Memory B cell (primary cell): Measurements from ENCODE around the gene MYMK.

Experiments
- ATAC-seq: fragments of 150-1000 bp; cut with Tn5 transposase; 2 replicates; pipeline ENCODE4 v1.10.0; 2021; ENCODE audit warnings: low read depth, mild to moderate bottlenecking, moderate library complexity
- DNase-seq, 2 donors: peaks; one replicate each; pipeline ENCODE4 v3.0.0; 2022; ENCODE audit warnings: low spot score in 2 of 2
- H3K27ac Mint-ChIP-seq: one replicate; pipeline ENCODE4 v1.8.0; 2022; ENCODE audit warnings: mild to moderate bottlenecking, moderate library complexity, mixed read lengths
- H3K27me3 Mint-ChIP-seq: one replicate; pipeline ENCODE4 v1.8.0; 2022; ENCODE audit warnings: mixed read lengths
- H3K36me3 Mint-ChIP-seq: one replicate; pipeline ENCODE4 v1.8.0; 2022; ENCODE audit warnings: mild to moderate bottlenecking, mixed read lengths
- H3K4me1 Mint-ChIP-seq: one replicate; pipeline ENCODE4 v1.8.0; 2022; ENCODE audit warnings: mixed read lengths
- H3K4me3 Mint-ChIP-seq: one replicate; pipeline ENCODE4 v1.8.0; 2022; ENCODE audit warnings: mild to moderate bottlenecking, moderate library complexity, mixed read lengths
- H3K9me3 Mint-ChIP-seq: one replicate; pipeline ENCODE4 v1.8.0; 2022; ENCODE audit warnings: mixed read lengths

The MYMK gene

GRCh38 chr9:133523106-133523505 is 1.7 kb downstream of the MYMK start:
- ATAC-seq (no peak), DNase-seq (no peak)
- no peaks in the 10 kb centered on the region for H3K4me1 Mint-ChIP-seq
- H3K9me3 Mint-ChIP-seq, result no peaks in the 10 kb centered on the region
- no peak overlapping the region for H3K27ac Mint-ChIP-seq
- peaks cover 15% of the 10 kb centered on the region for H3K27me3 Mint-ChIP-seq
- H3K36me3 Mint-ChIP-seq, result no peaks in the 10 kb centered on the region
- H3K4me3 Mint-ChIP-seq, result no peak overlapping the region

- Mint-ChIP-seq H3K27me3 (peaks cover 12% of the 10 kb centered on the region), H3K4me3 (no peak overlapping the region), H3K36me3 (no peaks in the 10 kb centered on the region), H3K4me1 (no peaks in the 10 kb centered on the region), H3K27ac (no peak overlapping the region), H3K9me3 (no peaks in the 10 kb centered on the region)
- ATAC-seq (no peak), DNase-seq (no peak)
These were observed 2.5 kb downstream of the MYMK start for GRCh38 chr9:133522073-133522910.

- Mint-ChIP-seq H3K36me3 (no peaks in the 10 kb centered on the region), H3K9me3 (no peaks in the 10 kb centered on the region), H3K27me3 (peaks cover 10% of the 10 kb centered on the region), H3K4me3 (no peak overlapping the region), H3K27ac (no peak overlapping the region), H3K4me1 (no peaks in the 10 kb centered on the region)
- DNase-seq (no peak), ATAC-seq (no peak)
These were observed 3.4 kb downstream of the MYMK start for GRCh38 chr9:133521122-133522072.

GRCh38 chr9:133520121-133520835 is 4.5 kb downstream of the MYMK start:
- no peak overlapping the region for H3K27ac Mint-ChIP-seq
- no peaks in the 10 kb centered on the region for H3K9me3 Mint-ChIP-seq
- ATAC-seq (no peak), DNase-seq (no peak)
- no peaks in the 10 kb centered on the region for H3K4me1 Mint-ChIP-seq
- peaks cover 14% of the 10 kb centered on the region for H3K27me3 Mint-ChIP-seq
- no peak overlapping the region for H3K4me3 Mint-ChIP-seq
- no peaks in the 10 kb centered on the region for H3K36me3 Mint-ChIP-seq

DNA sequence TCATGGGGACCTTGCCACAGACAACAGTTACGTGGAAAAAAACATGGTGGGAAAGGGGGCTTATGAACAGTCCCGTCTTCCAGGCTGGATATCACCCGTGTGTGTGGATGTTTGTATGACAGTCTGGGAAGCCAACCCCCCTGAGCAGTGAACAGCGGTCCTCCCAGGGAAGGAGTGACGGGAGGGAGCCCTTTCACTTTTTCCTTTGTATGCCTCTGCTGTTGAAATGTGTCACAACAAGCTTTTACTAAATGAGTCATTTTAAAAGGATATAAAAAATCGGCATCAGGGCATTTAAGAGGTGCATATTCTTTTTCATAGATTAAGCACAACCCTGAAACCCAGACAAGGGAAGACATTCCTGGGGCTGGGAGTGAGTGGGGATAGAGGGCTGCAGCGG is 5.1 kb downstream of the MYMK start:
- H3K4me3 Mint-ChIP-seq, result no peak overlapping the region

GRCh38 chr9:133518706-133519449 is 5.9 kb downstream of the MYMK start:
- H3K4me3 Mint-ChIP-seq, result no peak overlapping the region
- no peaks in the 10 kb centered on the region for H3K9me3 Mint-ChIP-seq
- no peak overlapping the region for H3K27ac Mint-ChIP-seq
- peaks cover 14% of the 10 kb centered on the region for H3K27me3 Mint-ChIP-seq
- no peak for DNase-seq
- H3K36me3 Mint-ChIP-seq, result no peaks in the 10 kb centered on the region
- H3K4me1 Mint-ChIP-seq, result no peaks in the 10 kb centered on the region
- no peak for ATAC-seq

More for the DNA sequence above, 5.1 kb downstream of the MYMK start:
- Mint-ChIP-seq H3K27ac (no peak overlapping the region), H3K27me3 (peaks cover 14% of the 10 kb centered on the region), H3K36me3 (no peaks in the 10 kb centered on the region), H3K4me1 (no peaks in the 10 kb centered on the region), H3K9me3 (no peaks in the 10 kb centered on the region)
- ATAC-seq (no peak), DNase-seq (no peak)

DNA sequence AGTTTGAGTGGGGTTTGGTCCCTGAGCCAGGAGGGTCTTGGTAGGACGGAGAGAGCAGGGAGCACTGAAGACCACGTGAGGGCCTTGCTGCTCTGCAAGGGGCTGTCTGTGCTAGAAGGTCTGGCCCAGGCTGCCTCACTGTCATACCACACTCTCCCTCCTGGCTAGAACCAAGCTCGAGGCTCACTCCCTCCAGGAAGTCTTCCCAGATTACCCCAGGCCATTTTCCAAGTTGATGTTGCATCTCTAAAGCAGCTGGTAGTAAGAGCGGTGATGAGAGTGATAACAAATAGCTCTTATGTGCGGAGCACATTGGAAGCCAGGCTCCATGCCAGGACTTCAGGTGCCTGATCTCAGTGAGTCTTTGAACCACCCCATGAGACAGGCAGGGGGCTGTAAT is 6.6 kb downstream of the MYMK start:
- ATAC-seq, result no peak
- H3K9me3 Mint-ChIP-seq, result no peaks in the 10 kb centered on the region
- no peak for DNase-seq
- no peak overlapping the region for H3K27ac Mint-ChIP-seq
- H3K27me3 Mint-ChIP-seq, result peaks cover 10% of the 10 kb centered on the region
- no peaks in the 10 kb centered on the region for H3K4me1 Mint-ChIP-seq
- H3K4me3 Mint-ChIP-seq, result no peak overlapping the region
- H3K36me3 Mint-ChIP-seq, result no peaks in the 10 kb centered on the region

DNA sequence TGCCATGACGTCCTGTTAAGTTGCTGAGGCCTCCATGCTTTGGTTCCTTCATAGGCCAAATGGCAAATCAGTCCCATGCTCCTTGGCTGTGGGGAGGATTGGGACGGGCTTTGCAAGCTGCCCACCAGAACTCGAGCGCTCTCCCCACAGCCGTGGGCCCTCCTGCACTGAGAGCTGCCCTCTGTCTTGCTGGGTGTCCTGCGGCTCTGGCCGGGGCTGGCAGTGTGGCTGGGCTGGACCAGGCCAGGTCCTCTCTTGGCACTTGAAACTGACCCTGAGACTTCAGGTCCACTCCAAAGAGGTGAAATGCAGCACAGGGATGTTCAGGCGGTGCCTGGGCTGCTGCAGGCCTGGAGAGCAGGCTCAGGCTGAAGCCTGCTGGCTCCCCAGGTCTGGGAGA is 7.0 kb downstream of the MYMK start:
- no peak for DNase-seq
- H3K9me3 Mint-ChIP-seq, result no peaks in the 10 kb centered on the region
- H3K27me3 Mint-ChIP-seq, result peaks cover 10% of the 10 kb centered on the region
- no peak for ATAC-seq
- no peak overlapping the region for H3K4me3 Mint-ChIP-seq
- no peaks in the 10 kb centered on the region for H3K4me1 Mint-ChIP-seq
- no peak overlapping the region for H3K27ac Mint-ChIP-seq
- H3K36me3 Mint-ChIP-seq, result no peaks in the 10 kb centered on the region

DNA sequence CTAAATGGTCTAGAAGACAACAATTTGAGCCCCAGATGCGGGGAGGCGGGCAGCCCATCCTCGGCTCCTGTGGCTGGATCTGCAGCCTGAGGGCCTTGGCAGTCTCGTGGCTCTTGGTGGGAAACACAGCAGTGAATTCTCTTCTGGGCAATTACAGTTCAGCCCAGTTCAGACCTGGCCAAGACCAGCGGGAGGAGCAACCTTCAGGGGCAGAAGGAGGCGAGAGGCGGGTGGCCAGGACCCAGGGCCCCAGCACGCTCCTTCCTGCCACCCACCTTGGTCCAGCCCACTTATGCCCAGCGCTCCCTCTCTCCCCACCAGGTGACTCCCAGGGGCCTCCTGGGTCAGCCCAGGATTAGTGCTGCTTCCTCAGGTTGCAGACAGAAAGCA is 7.8 kb downstream of the MYMK start:
- Mint-ChIP-seq H3K27ac (no peak overlapping the region), H3K4me1 (no peaks in the 10 kb centered on the region), H3K9me3 (no peaks in the 10 kb centered on the region), H3K36me3 (no peaks in the 10 kb centered on the region), H3K4me3 (no peak overlapping the region), H3K27me3 (peaks cover 9% of the 10 kb centered on the region)
- ATAC-seq, result no peak
- DNase-seq, result no peak

GRCh38 chr9:133516256-133516960 is 8.4 kb downstream of the MYMK start:
- no peak overlapping the region for H3K27ac Mint-ChIP-seq
- no peaks in the 10 kb centered on the region for H3K9me3 Mint-ChIP-seq
- no peak for ATAC-seq
- no peak for DNase-seq
- H3K36me3 Mint-ChIP-seq, result no peaks in the 10 kb centered on the region
- H3K4me3 Mint-ChIP-seq, result no peak overlapping the region
- H3K27me3 Mint-ChIP-seq, result peaks cover 9% of the 10 kb centered on the region
- no peaks in the 10 kb centered on the region for H3K4me1 Mint-ChIP-seq

DNA sequence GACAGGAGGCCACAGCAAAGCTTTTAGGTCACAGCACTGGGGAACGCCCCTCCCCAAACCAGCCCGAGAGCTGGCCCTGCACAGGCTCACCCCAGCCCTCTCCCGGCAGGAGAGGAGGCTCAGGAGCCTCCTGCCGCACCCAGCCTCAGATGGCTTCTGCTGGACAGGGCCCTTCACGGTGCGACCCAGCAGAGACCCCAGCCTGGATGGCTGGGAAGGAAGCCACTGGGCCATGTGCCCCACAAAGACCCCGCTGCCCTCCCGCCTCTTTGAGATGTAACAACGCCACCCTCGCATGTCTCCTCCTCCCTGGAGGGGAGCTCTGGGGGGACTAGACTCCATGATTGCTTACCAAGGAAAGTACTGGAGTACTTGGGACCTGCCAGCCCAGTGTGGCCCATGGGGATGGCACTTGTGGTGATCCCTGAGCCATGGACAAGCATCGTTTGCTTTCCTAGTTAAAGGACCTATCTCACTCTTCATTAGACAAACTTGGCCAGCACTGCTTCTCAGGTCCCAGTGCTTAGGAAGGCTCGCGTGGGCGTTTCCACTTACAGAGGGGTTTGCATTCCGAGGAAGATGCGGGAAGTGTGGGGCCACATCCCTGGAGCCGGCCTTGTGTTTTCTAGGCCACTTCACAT is 9.0 kb downstream of the MYMK start:
- peaks cover 9% of the 10 kb centered on the region for H3K27me3 Mint-ChIP-seq
- no peak overlapping the region for H3K27ac Mint-ChIP-seq
- no peaks in the 10 kb centered on the region for H3K36me3 Mint-ChIP-seq
- no peaks in the 10 kb centered on the region for H3K4me1 Mint-ChIP-seq
- no peaks in the 10 kb centered on the region for H3K9me3 Mint-ChIP-seq
- DNase-seq, result no peak
- no peak for ATAC-seq
- no peak overlapping the region for H3K4me3 Mint-ChIP-seq

DNA sequence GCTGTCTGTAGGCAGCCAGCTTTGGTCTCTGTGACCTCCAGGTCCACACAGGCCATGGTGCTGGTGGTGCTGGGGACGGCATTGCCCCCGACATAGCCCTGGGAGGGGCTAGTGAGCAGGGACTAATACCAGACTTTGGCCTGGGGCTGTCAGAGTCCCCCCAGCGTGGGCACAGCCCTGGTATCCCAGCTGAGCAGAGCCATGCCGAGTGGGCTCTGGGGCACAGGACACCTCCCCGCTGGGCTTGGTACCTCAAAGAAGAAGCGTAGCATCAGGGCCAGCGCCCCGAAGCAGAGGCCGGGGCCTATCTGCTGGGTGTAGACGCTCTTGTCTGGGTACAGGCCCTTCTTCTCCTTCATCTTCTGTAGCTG is 9.5 kb downstream of the MYMK start:
- no peak for DNase-seq
- H3K27me3 Mint-ChIP-seq, result peaks cover 9% of the 10 kb centered on the region

More for the DNA sequence above, 9.5 kb downstream of the MYMK start:
- no peak overlapping the region for H3K4me3 Mint-ChIP-seq
- ATAC-seq, result no peak
- H3K9me3 Mint-ChIP-seq, result no peaks in the 10 kb centered on the region
- H3K27ac Mint-ChIP-seq, result no peak overlapping the region
- no peaks in the 10 kb centered on the region for H3K4me1 Mint-ChIP-seq
- H3K36me3 Mint-ChIP-seq, result no peaks in the 10 kb centered on the region
